HG02973 (cell line): ENCODE data around the gene TUT7.
"Not testable (repeated sequence)": the region's sequence is repeated elsewhere in the genome, so short reads cannot be mapped to it uniquely, and the experiment has no call there.

Experiments used
- ATAC-seq: cut with Tn5 transposase; IDR thresholded peaks from one replicate; pipeline ENCODE4 v1.9.1; 2021; ENCODE audit warnings: moderate library complexity; ENCODE audit not compliant: unreplicated experiment

TUT7 gene

GRCh38 chr9:86354011-86354817 lies at the start of gene TUT7:
Gene TUT7 (minus strand): TSS chr9:86354410. CDS start chr9:86353199, 1,211 bp downstream.
- ATAC-seq: peak; percentile 74

GRCh38 chr9:86402591-86402990 lies 48.4 kb upstream of the TUT7 start:
- ATAC-seq: no peak

GRCh38 chr9:86396412-86396811 lies 42.2 kb upstream of the TUT7 start:
- no peak for ATAC-seq

- ATAC-seq: not testable (repeated sequence)
These were observed 36.0 kb upstream of the TUT7 start for GRCh38 chr9:86390184-86390583.

- ATAC-seq: no peak
These were observed 35.4 kb upstream of the TUT7 start for GRCh38 chr9:86389628-86390027.

- ATAC-seq: no peak
These were observed 33.2 kb upstream of the TUT7 start for GRCh38 chr9:86387376-86387775.

- ATAC-seq: not testable (repeated sequence)
These were observed 28.8 kb upstream of the TUT7 start for GRCh38 chr9:86383000-86383399.

- no peak for ATAC-seq
These were observed 21.8 kb upstream of the TUT7 start for GRCh38 chr9:86376016-86376415.

GRCh38 chr9:86369810-86370209 lies 15.6 kb upstream of the TUT7 start:
- no peak for ATAC-seq

GRCh38 chr9:86368871-86369521 lies 14.8 kb upstream of the TUT7 start:
- ATAC-seq: no peak

- no peak for ATAC-seq
These were observed 7.0 kb upstream of the TUT7 start for GRCh38 chr9:86361176-86361575.

- no peak for ATAC-seq
These were observed 5.1 kb upstream of the TUT7 start for GRCh38 chr9:86359151-86359879.

- no peak for ATAC-seq
These were observed 3.0 kb upstream of the TUT7 start for GRCh38 chr9:86356871-86357866.

GRCh38 chr9:86355814-86356213 lies 1.6 kb upstream of the TUT7 start:
- no peak for ATAC-seq

- no peak for ATAC-seq
These were observed 654 bp upstream of the TUT7 start for GRCh38 chr9:86354818-86355309.

GRCh38 chr9:86353655-86354010 lies 577 bp downstream of the TUT7 start:
- ATAC-seq: no peak

- ATAC-seq: peak; percentile 15
These were observed 1.7 kb downstream of the TUT7 start for GRCh38 chr9:86352440-86353077.

- no peak for ATAC-seq
These were observed 2.3 kb downstream of the TUT7 start for GRCh38 chr9:86351880-86352279.

GRCh38 chr9:86350006-86350760 lies 4.0 kb downstream of the TUT7 start:
- ATAC-seq: peak; percentile 27
